GM12874 (cell line): ENCODE data around the gene NDUFS2.

Experiments
- TF ChIP-seq, protein P1 (sequence below): IDR thresholded peaks from 2 replicates; pipeline ENCODE4 v1.5.1; 2011; ENCODE audit warnings: low read depth, mild to moderate bottlenecking, control low read depth, low read length, moderate library complexity; ENCODE audit not compliant: insufficient read depth

The NDUFS2 gene

GRCh38 chr1:161218301-161219077 lies 16.3 kb downstream of the NDUFS2 start:
- TF ChIP-seq, protein P1, sequence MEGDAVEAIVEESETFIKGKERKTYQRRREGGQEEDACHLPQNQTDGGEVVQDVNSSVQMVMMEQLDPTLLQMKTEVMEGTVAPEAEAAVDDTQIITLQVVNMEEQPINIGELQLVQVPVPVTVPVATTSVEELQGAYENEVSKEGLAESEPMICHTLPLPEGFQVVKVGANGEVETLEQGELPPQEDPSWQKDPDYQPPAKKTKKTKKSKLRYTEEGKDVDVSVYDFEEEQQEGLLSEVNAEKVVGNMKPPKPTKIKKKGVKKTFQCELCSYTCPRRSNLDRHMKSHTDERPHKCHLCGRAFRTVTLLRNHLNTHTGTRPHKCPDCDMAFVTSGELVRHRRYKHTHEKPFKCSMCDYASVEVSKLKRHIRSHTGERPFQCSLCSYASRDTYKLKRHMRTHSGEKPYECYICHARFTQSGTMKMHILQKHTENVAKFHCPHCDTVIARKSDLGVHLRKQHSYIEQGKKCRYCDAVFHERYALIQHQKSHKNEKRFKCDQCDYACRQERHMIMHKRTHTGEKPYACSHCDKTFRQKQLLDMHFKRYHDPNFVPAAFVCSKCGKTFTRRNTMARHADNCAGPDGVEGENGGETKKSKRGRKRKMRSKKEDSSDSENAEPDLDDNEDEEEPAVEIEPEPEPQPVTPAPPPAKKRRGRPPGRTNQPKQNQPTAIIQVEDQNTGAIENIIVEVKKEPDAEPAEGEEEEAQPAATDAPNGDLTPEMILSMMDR: no peak

- TF ChIP-seq, protein P1: no peak
These were observed 17.1 kb downstream of the NDUFS2 start for GRCh38 chr1:161219078-161219892.

DNA sequence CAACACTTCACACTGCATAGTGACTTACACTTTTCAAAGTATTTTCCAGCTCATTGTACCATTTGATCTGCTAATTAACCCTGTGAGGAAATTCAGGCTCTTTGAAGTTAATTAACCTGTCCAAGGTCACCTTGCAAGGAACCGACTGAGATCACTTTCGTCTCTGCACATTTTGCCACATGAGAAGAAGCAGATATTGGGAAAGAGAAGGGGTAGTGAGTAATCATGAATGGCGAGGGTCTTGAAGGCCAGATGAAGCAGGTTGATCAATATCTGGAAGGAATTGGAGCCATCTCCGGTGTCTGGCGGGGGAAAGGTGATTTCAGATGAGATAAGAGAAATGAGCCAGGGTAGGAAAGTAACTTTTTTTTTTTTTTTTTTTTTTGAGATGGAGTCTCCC lies 17.8 kb downstream of the NDUFS2 start:
- TF ChIP-seq, protein P1: no peak

DNA sequence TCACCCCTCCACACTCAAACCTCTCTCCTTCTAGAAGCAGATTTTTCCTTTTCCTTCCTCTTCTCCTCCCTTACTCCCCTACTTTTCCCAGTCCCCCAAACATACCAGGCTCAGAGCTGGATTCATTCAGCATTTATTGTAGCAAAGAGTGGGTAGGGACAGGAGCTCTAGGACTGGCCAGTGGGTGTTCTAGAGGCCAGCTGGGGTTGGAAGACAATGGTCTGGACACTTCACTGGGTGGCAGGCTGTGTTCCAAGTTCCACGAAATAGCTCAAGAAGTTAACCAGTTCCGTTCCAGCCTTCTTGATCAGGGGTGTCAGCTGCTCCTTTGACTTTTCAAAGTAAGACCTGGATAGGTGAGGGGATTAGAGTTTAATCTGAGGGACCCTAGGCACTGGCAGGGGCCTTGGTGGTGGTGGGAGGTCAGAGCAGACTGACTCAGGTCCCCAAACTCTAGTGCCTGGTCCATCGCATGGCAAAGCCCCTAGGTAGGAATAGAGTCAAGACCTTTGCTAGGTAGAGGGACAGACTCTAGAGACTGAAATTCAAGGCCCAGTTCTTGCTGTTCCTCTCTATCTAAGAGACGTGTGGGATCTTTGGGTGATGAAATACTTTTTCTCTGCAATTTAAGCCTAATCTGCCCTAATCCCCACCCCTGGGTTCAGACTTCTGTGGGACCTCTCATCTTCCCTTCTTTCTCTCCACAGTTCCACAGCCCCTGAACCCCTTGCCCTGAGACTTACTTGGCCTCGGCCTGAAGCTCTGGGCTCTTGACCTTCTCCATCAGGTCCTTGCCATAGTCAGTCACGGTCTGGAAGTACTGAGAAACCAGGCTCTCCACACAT lies 20.2 kb downstream of the NDUFS2 start:
- TF ChIP-seq, protein P1: no peak

- TF ChIP-seq, protein P1: no peak
These were observed 21.9 kb downstream of the NDUFS2 start for GRCh38 chr1:161223805-161224694.

GRCh38 chr1:161225178-161225533 lies 23.0 kb downstream of the NDUFS2 start:
- TF ChIP-seq, protein P1: no peak
